Measurements from ENCODE around the gene NSL1. TPM values are rescaled to one million over a fixed set of nuclear protein-coding genes. Genes with fewer than 3 reads are reported as not detected.

Gene NSL1
- total RNA-seq, 1 donor from 2014 or later = 30.2 TPM

DNA sequence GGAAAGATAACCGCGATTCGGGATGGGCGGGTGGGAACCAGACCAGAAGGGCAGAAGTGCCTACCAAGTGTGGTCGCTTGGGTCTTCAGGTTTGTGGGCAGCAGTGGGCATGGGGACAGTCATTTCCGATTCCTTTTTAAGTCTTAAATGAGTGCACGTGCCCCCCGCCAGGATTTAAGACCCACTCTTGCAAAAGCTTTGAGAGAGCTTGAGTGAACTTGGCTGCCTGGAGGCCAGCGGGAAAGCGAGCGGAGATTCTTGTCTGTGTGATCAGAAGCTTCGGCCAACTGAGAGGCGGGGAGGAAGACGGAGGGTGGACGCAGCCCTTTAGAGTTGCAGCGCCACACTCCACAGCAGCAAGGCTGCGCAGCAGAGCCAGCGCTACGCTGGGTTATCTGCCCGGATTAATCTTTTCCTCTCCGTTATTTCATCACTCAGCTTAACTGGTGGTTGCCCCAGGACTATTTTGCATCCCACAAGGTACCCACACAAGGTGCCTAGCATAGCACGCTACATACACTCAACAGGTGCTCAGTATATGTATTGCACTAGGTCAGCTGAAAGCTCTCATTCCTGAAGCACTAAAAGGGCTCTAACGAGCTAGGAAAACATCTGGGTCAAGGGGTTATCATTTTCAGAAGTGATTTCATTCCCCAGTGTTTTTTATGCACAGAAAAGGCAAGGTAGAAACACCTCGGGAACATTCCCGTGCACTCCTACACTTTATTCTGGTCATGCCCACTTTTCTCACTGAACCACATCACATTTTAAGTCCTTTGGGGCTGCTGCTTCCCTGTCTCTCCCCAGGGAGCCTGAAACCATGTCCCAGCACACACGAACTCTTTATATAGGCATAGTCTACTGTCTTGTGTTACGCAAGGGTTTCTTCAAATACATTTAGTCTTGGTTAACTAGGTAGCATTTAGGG lies 90.4 kb downstream of the NSL1 start:
- TF ChIP-seq, protein P1, sequence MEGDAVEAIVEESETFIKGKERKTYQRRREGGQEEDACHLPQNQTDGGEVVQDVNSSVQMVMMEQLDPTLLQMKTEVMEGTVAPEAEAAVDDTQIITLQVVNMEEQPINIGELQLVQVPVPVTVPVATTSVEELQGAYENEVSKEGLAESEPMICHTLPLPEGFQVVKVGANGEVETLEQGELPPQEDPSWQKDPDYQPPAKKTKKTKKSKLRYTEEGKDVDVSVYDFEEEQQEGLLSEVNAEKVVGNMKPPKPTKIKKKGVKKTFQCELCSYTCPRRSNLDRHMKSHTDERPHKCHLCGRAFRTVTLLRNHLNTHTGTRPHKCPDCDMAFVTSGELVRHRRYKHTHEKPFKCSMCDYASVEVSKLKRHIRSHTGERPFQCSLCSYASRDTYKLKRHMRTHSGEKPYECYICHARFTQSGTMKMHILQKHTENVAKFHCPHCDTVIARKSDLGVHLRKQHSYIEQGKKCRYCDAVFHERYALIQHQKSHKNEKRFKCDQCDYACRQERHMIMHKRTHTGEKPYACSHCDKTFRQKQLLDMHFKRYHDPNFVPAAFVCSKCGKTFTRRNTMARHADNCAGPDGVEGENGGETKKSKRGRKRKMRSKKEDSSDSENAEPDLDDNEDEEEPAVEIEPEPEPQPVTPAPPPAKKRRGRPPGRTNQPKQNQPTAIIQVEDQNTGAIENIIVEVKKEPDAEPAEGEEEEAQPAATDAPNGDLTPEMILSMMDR (IDR thresholded peaks at IDR 0.05) = peak; percentile 8
- Histone ChIP-seq H3K9me3 (no peaks in the 10 kb centered on the region), H3K27ac (peak overlapping the region; percentile 67), H3K4me1 (peaks cover 26% of the 10 kb centered on the region), H3K27me3 (no peaks in the 10 kb centered on the region), H3K4me3 (peak overlapping the region; percentile 65), H3K36me3 (no peaks in the 10 kb centered on the region)
- ATAC-seq = peak; percentile 57
- peak; percentile 73 for DNase-seq
- intact Hi-C loops (cut with DNase I) = no loop called here

DNA sequence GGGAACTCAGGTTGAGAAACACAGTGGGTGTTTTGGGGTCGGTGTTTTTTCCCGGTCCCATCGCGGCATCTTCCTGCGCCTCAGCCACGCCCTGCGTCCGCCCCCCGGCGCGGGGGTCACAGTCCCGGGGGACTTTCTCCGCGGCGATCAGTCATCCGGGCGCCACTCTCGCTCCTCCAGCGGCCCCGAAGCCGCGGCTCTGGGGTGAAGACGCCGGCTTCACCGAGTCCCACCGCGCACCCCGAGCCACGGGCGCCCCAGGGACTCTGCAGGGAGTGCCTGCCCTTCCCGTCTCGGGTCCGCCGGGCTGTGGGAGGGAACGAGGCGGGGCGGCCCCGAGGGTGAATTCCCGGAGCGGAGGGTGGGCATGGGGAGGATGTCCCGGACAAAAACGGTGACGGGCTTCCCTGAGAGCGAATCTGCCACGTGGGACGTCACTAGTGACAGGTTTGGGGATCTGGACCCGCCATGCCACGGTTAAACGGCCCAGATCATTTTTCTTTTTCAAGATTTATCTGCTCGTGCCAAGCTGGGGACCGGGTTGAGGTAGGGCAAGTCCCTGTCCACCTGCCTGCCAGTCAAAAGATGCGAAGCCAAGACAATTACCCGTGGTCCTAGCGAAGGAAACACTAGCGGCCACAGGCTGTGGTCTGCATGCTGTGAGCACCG lies 91.2 kb downstream of the NSL1 start:
- Histone ChIP-seq H3K36me3 (no peaks in the 10 kb centered on the region), H3K27me3 (peaks cover 4% of the 10 kb centered on the region), H3K4me1 (peaks cover 26% of the 10 kb centered on the region), H3K9me3 (no peaks in the 10 kb centered on the region), H3K27ac (peak overlapping the region; percentile 67), H3K4me3 (peak overlapping the region; percentile 65)
- intact Hi-C loops (cut with DNase I) = no loop called here
- DNase-seq = peak; percentile 79
- TF ChIP-seq, protein P1 (IDR thresholded peaks at IDR 0.05) = no peak
- peak; percentile 56 for ATAC-seq

DNA sequence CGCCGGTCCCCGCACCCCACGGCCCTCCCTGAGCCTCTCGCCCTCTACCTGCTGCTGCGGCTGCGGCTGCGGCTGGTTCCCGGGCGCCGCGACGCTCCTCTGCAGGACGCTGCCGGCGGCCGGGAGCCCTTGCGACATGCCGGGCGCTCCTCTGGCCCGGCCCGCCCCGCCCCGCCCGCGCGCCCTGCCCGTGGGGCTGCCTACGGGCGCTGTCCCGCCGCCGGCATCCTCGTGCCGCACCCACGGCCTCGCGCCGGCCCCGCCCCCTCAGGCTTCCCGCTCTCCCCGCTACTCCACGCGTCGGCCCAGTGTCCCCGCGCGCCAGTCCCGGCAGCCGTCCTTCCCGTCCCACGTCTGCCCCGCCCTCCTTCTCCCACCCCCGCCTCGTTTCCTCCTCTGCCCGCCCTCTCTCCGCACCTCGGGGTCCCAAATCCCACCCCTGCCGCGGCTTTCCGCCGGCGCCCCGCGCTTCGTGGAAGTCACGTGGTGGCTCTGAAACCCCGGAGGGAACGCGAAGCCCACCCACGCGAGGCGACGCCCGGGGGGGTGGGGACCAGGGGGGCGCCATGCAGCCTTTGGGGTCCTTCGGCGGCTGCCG lies 91.9 kb downstream of the NSL1 start, which contains the start of gene BATF3:
TSS of gene BATF3 (minus strand) at position 216 of the 598 bp plus-strand sequence. CDS start at position 138, 78 bp downstream.
- peak within 1 kb of the TSS; percentile 65 for H3K4me3 ChIP-seq
- peak; percentile 85 for ATAC-seq
- TF ChIP-seq, protein P1 (IDR thresholded peaks at IDR 0.05) = no peak
- no peaks in the 10 kb centered on the region for H3K36me3 ChIP-seq
- H3K9me3 ChIP-seq = no peaks in the 10 kb centered on the region
- peak; percentile 85 for DNase-seq
- H3K27me3 ChIP-seq = peaks cover 4% of the 10 kb centered on the region
- H3K27ac ChIP-seq = peak within 1 kb of the TSS; percentile 67
- H3K4me1 ChIP-seq = peaks cover 26% of the 10 kb centered on the region
- intact Hi-C loops (cut with DNase I) = no loop called here

DNA sequence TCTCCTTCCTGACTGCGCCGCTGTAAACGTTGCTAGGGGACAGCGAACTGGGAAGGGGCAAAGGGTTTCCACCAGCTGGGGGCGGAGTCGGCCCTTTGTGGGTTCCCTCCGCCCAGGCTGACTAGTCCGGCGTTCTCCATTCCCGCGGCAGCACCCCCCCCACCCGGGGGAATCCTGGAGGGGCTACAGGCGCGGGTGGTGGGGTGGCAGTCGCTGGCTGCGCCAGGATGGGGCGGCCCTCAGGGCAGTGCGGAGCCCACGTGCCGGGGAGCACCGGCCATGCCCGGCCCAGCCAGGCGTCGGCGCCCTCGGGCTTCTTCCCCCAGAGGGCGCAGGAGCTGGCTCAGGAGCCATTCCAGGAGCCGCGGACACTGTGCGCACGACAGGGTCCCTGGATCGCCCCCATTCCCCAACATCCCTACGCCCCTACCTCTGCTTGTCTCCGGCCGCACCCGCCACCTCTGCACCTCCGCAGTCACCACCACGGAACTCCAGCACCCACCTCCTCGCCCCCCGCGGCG lies 92.4 kb downstream of the NSL1 start:
- Histone ChIP-seq H3K36me3 (no peaks in the 10 kb centered on the region), H3K4me3 (peak overlapping the region; percentile 65), H3K27me3 (peaks cover 4% of the 10 kb centered on the region), H3K27ac (peak overlapping the region; percentile 65), H3K4me1 (peaks cover 26% of the 10 kb centered on the region), H3K9me3 (no peaks in the 10 kb centered on the region)
- DNase-seq (peak; percentile 84), ATAC-seq (peak; percentile 85)
- intact Hi-C loops (cut with DNase I) = no loop called here
- TF ChIP-seq, protein P1 (IDR thresholded peaks at IDR 0.05) = peak; percentile 51

DNA sequence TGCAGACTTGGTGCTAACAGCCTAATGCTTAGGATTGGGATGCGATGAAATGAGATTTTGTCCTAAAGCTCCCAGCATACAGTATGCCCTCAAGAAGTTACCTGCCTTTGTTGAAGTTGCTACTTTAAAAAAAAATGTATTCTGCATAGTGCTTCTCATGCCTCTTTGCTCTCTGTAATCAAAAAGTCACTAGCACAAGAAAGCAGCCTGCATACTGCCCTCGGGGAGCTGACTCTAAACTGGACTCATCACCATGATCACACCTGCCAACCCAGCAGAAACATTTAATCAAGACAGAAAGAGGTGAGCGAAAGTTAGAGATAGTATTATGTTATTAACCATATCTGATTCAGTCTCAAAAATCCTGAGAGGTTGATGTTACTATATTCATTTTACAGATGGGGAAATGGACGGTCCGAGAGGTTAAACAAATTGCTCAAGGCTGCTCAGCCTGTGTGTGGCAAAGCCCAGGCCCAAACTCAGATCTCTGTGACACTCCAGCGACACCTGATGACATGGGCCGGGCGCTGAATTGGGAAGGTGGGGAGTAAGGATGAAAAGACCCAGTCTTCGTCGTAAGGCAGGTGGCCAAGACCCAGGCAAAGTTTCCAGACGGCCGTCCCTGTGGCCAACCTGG lies 93.0 kb downstream of the NSL1 start:
- peaks cover 26% of the 10 kb centered on the region for H3K4me1 ChIP-seq
- TF ChIP-seq, protein P1 (IDR thresholded peaks at IDR 0.05) = no peak
- H3K36me3 ChIP-seq = no peaks in the 10 kb centered on the region
- peak overlapping the region; percentile 65 for H3K4me3 ChIP-seq
- H3K27ac ChIP-seq = peak overlapping the region; percentile 65
- no peak for ATAC-seq
- peaks cover 4% of the 10 kb centered on the region for H3K27me3 ChIP-seq
- intact Hi-C loops (cut with DNase I) = no loop called here
- no peak for DNase-seq
- H3K9me3 ChIP-seq = no peaks in the 10 kb centered on the region

Data from upper lobe of right lung (tissue), 1 donor.